ENCODE measurements around the gene TAPT1.

Gene TAPT1, protein sequence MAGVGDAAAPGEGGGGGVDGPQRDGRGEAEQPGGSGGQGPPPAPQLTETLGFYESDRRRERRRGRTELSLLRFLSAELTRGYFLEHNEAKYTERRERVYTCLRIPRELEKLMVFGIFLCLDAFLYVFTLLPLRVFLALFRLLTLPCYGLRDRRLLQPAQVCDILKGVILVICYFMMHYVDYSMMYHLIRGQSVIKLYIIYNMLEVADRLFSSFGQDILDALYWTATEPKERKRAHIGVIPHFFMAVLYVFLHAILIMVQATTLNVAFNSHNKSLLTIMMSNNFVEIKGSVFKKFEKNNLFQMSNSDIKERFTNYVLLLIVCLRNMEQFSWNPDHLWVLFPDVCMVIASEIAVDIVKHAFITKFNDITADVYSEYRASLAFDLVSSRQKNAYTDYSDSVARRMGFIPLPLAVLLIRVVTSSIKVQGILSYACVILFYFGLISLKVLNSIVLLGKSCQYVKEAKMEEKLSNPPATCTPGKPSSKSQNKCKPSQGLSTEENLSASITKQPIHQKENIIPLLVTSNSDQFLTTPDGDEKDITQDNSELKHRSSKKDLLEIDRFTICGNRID

DNA sequence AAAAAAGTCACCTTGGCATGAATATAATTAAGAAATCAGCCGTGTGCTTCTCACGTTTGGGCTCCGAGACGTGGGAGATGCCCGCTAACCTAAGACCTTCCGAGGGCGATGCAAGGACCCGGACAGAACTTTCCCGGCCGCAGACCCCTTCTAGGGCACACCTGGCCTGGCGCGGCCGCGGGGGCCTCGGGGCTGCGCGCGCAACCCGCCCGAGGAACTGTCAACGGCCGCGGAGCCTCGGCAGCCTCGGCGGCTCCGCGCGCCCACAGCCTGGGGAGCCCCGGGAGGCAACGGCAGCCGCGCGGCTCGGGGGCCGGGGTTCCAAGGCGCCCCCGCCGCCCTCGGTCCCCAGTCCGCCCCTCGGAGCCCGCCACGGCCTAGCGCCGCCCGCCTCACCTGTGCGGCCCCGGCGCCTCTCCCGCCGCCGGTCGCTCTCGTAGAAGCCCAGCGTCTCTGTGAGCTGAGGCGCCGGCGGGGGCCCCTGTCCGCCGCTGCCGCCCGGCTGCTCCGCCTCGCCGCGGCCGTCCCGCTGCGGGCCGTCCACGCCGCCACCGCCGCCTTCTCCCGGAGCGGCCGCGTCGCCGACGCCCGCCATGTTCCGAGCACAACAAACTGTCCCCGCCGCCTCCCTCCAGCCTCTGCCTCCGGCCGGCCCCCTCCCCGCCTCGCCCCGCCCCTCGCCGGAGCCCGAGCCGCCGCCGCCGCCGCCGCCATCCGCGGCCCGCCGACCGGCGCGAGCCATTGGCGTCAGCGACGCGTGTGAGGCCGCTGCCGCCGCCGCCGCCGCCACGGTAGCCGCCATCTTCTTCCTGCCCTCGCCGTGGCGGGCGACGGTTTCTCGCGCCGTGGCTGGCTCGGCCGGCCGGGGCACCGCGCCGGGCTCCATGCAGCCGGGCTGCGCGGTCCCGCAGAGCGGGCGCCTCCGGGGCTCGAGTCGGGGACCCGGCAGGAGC is at the start of gene TAPT1:
TAPT1 (minus strand) TSS at position 609 of the 953 bp plus-strand sequence; CDS start at position 595, 14 bp downstream.
- TF ChIP-seq CEBPB (IDR thresholded peaks at IDR 0.05) = no peak
- TF ChIP-seq CREB1 (IDR thresholded peaks at IDR 0.05; ENCODE audit: low read depth) = peak; percentile 65
- TF ChIP-seq FOXM1 (IDR thresholded peaks at IDR 0.05; ENCODE audit: borderline replicate concordance, low read depth) = no peak
- no peak for TF ChIP-seq TEAD4 (IDR thresholded peaks at IDR 0.05)
- TF ChIP-seq TCF12 (IDR thresholded peaks at IDR 0.05; ENCODE audit: low read depth) = no peak
- TF ChIP-seq, protein P1, sequence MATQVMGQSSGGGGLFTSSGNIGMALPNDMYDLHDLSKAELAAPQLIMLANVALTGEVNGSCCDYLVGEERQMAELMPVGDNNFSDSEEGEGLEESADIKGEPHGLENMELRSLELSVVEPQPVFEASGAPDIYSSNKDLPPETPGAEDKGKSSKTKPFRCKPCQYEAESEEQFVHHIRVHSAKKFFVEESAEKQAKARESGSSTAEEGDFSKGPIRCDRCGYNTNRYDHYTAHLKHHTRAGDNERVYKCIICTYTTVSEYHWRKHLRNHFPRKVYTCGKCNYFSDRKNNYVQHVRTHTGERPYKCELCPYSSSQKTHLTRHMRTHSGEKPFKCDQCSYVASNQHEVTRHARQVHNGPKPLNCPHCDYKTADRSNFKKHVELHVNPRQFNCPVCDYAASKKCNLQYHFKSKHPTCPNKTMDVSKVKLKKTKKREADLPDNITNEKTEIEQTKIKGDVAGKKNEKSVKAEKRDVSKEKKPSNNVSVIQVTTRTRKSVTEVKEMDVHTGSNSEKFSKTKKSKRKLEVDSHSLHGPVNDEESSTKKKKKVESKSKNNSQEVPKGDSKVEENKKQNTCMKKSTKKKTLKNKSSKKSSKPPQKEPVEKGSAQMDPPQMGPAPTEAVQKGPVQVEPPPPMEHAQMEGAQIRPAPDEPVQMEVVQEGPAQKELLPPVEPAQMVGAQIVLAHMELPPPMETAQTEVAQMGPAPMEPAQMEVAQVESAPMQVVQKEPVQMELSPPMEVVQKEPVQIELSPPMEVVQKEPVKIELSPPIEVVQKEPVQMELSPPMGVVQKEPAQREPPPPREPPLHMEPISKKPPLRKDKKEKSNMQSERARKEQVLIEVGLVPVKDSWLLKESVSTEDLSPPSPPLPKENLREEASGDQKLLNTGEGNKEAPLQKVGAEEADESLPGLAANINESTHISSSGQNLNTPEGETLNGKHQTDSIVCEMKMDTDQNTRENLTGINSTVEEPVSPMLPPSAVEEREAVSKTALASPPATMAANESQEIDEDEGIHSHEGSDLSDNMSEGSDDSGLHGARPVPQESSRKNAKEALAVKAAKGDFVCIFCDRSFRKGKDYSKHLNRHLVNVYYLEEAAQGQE (IDR thresholded peaks at IDR 0.05; ENCODE audit: low read depth) = no peak
- TF ChIP-seq, protein P2, sequence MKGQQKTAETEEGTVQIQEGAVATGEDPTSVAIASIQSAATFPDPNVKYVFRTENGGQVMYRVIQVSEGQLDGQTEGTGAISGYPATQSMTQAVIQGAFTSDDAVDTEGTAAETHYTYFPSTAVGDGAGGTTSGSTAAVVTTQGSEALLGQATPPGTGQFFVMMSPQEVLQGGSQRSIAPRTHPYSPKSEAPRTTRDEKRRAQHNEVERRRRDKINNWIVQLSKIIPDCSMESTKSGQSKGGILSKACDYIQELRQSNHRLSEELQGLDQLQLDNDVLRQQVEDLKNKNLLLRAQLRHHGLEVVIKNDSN (IDR thresholded peaks at IDR 0.05) = no peak
- 0 out of 2 replicates have a peak, but pooled peaks have one; percentile 42 for TF ChIP-seq ZBTB7A (IDR thresholded peaks at IDR 0.05; ENCODE audit: low read depth)
- TF ChIP-seq EGR1 (IDR thresholded peaks at IDR 0.05) = no peak
- TF ChIP-seq YY1 (IDR thresholded peaks at IDR 0.05; ENCODE audit: low read depth) = peak; percentile 90
- no peak for TF ChIP-seq RAD21 (IDR thresholded peaks at IDR 0.05; ENCODE audit: low read depth)
- no peak for TF ChIP-seq EP300 (IDR thresholded peaks at IDR 0.05; ENCODE audit: borderline replicate concordance)
- peak; percentile 60 for TF ChIP-seq TAF1 (IDR thresholded peaks at IDR 0.05; ENCODE audit: low read depth)
- no peak for TF ChIP-seq NFIC (IDR thresholded peaks at IDR 0.05)
- TF ChIP-seq, protein P3, sequence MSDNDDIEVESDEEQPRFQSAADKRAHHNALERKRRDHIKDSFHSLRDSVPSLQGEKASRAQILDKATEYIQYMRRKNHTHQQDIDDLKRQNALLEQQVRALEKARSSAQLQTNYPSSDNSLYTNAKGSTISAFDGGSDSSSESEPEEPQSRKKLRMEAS (IDR thresholded peaks at IDR 0.05) = no peak

DNA sequence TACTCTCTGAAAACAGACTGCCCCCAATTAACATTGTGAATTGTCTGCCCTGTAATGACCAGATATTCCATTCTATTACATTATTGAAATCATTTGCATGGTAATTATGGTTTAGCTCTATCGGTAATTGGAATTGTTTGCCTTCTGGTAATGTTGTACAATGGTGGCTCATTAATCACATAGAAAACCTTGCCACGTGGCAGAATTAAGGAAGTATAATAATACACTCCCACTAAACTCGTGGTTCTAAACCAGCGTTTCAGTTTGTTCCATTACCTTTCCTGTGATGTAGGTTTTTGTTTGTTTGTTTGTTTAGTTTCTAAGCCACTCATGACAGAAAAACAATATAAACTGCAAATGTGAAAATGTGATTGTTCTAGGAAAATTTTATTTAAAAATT is 45.1 kb upstream of the TAPT1 start:
- TF ChIP-seq, protein P2 (IDR thresholded peaks at IDR 0.05) = no peak
- TF ChIP-seq NFIC (IDR thresholded peaks at IDR 0.05) (no peak), YY1 (IDR thresholded peaks at IDR 0.05; ENCODE audit: low read depth) (no peak), TCF12 (IDR thresholded peaks at IDR 0.05; ENCODE audit: low read depth) (no peak)

DNA sequence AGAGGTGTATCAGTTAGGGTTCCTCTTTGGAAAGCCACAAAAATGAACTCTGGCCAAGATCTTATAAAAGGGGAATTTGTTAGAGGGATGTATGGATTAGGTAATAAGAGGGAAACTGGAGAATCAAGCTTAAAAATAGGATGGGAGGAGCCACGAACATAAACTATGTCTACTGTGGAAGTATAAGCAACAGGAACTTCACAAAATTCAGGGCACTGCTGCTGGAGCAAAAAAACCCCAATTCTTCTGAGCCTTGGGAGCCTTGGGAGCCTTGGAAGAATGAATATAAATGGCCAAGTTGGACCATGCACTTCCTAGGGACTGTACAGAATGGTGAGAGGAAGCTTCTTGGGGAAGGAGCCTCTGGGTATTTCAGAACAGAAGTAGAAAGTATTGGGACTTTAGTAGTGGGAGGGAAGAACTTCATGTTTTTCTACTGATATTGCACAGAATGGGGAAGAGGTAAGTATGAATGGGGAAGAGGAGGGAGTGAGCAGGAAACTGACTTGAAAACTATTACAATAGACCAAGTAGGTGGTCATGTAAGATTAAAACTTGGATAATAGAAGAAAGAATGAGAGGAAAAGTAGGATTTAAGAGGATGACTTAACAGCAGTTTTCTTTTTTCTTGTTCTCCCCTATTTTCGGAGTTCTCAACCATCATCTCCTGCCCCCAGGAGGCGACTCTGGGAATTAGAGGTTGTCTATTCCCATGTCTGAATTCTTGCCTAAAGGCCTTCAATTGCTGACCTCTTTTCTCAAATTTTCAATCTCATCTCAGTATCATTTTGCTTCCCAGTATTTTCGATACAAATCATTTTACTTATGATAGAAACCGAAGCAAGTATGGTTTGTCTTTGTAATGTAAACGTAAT is 44.4 kb upstream of the TAPT1 start:
- TF ChIP-seq, protein P1 (IDR thresholded peaks at IDR 0.05; ENCODE audit: low read depth) = no peak
- TF ChIP-seq, protein P3 (IDR thresholded peaks at IDR 0.05) = no peak
- TF ChIP-seq CREB1 (IDR thresholded peaks at IDR 0.05; ENCODE audit: low read depth) = no peak
- no peak for TF ChIP-seq EGR1 (IDR thresholded peaks at IDR 0.05)
- no peak for TF ChIP-seq FOXM1 (IDR thresholded peaks at IDR 0.05; ENCODE audit: borderline replicate concordance, low read depth)
- TF ChIP-seq TCF12 (IDR thresholded peaks at IDR 0.05; ENCODE audit: low read depth) = no peak
- TF ChIP-seq RAD21 (IDR thresholded peaks at IDR 0.05; ENCODE audit: low read depth) = no peak

DNA sequence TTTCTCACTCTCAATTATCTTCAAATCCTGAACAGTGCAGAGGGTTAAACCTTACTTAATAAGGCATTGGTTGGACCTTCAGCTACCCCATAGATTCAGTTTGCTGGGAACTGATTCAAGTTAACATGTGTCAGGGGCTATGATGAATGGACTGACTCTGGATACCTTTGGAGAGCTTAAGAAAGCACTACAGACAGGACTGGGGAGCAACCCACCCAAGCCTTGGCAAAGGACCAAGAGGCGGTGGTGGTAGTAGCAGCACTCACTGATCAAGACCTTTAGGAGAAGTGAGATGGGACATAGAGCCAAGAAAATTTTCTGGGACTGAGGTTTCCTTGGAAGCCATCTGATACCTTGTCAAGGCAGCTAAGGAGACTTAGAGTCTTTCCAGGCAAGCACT is 43.0 kb upstream of the TAPT1 start:
- TF ChIP-seq RAD21 (IDR thresholded peaks at IDR 0.05; ENCODE audit: low read depth) (no peak), EGR1 (IDR thresholded peaks at IDR 0.05) (no peak), TCF12 (IDR thresholded peaks at IDR 0.05; ENCODE audit: low read depth) (no peak), CEBPB (IDR thresholded peaks at IDR 0.05) (no peak), YY1 (IDR thresholded peaks at IDR 0.05; ENCODE audit: low read depth) (no peak), NFIC (IDR thresholded peaks at IDR 0.05) (no peak), ZBTB7A (IDR thresholded peaks at IDR 0.05; ENCODE audit: low read depth) (no peak)
- TF ChIP-seq, protein P2 (IDR thresholded peaks at IDR 0.05) = no peak
